Myocyte (in vitro differentiated cells): ENCODE measurements around the gene DIO1. TPM values are rescaled to one million over a fixed set of nuclear protein-coding genes. Genes with fewer than 3 reads are reported as not detected.

Experiments
- DNase-seq: peaks from one replicate; pipeline ENCODE4 v3.0.0-alpha.2; 2012; ENCODE audit warnings: low read depth
- total RNA-seq: library from RNA; depleted of rRNA; stranded (reverse); fragments of >200 nt; gene quantifications from 2 replicates; pipeline ENCODE4 v1.2.3, GENCODE V29; 2014

Gene DIO1
- total RNA-seq, 1 donor from 2014 or later, result not detected

- no peak for DNase-seq
Measured at GRCh38 chr1:53938136-53938830, 44.3 kb downstream of the DIO1 start.

GRCh38 chr1:53942127-53942957 lies 48.4 kb downstream of the DIO1 start:
- no peak for DNase-seq

GRCh38 chr1:53943090-53943489 lies 49.1 kb downstream of the DIO1 start:
- DNase-seq, result no peak

- DNase-seq, result no peak
Measured at GRCh38 chr1:53943490-53944043, 49.6 kb downstream of the DIO1 start.

- no peak for DNase-seq
Measured at GRCh38 chr1:53944469-53945182, 50.6 kb downstream of the DIO1 start.

- DNase-seq, result no peak
Measured at GRCh38 chr1:53945183-53945432, 51.1 kb downstream of the DIO1 start.

GRCh38 chr1:53945433-53946251 lies 51.7 kb downstream of the DIO1 start, which contains the start of gene IFT25:
TSS of gene IFT25 (minus strand) at chr1:53945699. CDS start at chr1:53940082, 5,617 bp downstream.
- peak; percentile 96 for DNase-seq

- DNase-seq, result no peak
Measured at GRCh38 chr1:53946252-53947171, 52.5 kb downstream of the DIO1 start, which contains the start of gene LRRC42. TSS of gene LRRC42 (plus strand) at chr1:53946350. CDS start at chr1:53952000, 5,650 bp downstream.

- no peak for DNase-seq
Measured at GRCh38 chr1:53947172-53947907, 53.4 kb downstream of the DIO1 start.

GRCh38 chr1:53948291-53948690 lies 54.3 kb downstream of the DIO1 start:
- DNase-seq, result no peak

- peak; percentile 43 for DNase-seq
Measured at GRCh38 chr1:53949023-53949990, 55.3 kb downstream of the DIO1 start.

- DNase-seq, result no peak
Measured at GRCh38 chr1:53951697-53952096, 57.7 kb downstream of the DIO1 start.

GRCh38 chr1:53954128-53954527 lies 60.1 kb downstream of the DIO1 start:
- no peak for DNase-seq

- no peak for DNase-seq
Measured at GRCh38 chr1:53956308-53957168, 62.6 kb downstream of the DIO1 start.

- DNase-seq, result no peak
Measured at GRCh38 chr1:53957194-53957818, 63.3 kb downstream of the DIO1 start.

GRCh38 chr1:53959664-53960250 lies 65.8 kb downstream of the DIO1 start:
- peak; percentile 28 for DNase-seq
